GM12875 (cell line): ENCODE measurements around the gene IRAK1.

Experiments used
- H3K4me3 ChIP-seq: one replicate; pipeline ENCODE4 v1.5.1; 2011; ENCODE audit warnings: low read depth, low read length, control low read depth
- TF ChIP-seq, protein P1 (sequence below): IDR thresholded peaks from 2 replicates; pipeline ENCODE4 v1.5.1; 2011; ENCODE audit warnings: low read depth, mild to moderate bottlenecking, control low read depth, inconsistent platforms, low read length, moderate library complexity, borderline replicate concordance; ENCODE audit not compliant: insufficient read depth

Gene IRAK1

DNA sequence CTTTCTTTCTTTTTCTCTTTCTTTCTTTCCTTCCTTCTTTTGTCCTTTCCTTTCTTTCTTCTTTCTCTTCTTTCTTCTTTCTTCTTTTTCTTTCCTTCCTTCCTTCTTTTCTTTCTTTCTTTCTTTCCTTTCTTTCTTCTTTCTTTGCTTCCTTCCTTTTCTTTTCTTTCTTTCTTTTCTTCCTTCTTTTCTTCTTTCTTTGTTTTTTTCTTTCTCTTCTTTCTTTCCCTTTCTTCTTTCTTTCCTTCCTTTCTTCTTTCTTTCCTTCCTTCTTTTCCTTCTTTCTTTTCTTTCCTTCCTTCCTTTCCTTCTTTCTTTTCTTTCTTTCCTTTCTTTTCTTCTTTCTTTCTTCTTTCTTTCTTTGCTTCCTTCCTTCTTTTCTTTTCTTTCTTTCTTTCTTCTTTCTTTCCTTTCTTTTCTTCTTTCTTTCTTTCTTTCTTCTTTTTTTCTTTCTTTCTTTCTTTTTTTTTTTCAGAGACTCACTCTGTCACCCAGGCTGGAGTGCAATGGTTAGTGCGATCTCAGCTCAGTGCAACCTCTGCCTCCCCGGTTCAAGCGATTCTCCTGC lies 28.6 kb downstream of the IRAK1 start:
- H3K4me3 ChIP-seq, result no peak overlapping the region
- TF ChIP-seq, protein P1, sequence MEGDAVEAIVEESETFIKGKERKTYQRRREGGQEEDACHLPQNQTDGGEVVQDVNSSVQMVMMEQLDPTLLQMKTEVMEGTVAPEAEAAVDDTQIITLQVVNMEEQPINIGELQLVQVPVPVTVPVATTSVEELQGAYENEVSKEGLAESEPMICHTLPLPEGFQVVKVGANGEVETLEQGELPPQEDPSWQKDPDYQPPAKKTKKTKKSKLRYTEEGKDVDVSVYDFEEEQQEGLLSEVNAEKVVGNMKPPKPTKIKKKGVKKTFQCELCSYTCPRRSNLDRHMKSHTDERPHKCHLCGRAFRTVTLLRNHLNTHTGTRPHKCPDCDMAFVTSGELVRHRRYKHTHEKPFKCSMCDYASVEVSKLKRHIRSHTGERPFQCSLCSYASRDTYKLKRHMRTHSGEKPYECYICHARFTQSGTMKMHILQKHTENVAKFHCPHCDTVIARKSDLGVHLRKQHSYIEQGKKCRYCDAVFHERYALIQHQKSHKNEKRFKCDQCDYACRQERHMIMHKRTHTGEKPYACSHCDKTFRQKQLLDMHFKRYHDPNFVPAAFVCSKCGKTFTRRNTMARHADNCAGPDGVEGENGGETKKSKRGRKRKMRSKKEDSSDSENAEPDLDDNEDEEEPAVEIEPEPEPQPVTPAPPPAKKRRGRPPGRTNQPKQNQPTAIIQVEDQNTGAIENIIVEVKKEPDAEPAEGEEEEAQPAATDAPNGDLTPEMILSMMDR, result no peak

DNA sequence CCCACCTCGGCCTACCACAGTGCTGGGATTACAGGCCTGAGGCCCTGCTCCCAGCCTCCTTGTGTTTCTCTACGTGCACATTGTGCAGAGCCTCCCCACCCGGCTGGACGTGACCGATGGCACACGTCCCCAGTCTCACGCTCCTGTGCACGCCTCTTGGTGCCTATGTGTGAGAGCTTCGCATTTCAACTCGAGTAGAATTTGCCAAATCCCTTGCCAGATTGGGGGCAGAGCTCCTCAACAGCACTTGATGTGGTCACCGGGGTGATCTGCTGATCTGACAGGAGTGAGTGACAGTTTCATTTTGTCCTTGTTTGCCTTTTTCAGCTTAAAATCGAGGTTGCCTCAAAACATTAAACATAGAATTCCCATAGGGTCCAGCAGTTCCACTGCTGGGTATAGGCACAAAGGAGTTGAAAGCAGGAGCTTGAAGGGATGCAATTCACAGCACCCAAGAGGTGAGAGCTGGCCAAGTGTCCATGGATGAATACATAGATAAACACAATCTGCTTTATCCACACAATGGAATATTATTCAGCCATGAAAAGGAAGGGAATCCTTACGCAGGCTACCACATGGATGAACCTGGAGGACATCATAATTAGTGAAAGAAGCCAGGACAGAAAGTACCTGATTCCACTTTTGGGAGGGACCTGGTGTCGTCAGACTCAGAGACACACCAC lies 29.6 kb downstream of the IRAK1 start:
- no peak overlapping the region for H3K4me3 ChIP-seq
- TF ChIP-seq, protein P1, result no peak

GRCh38 chrX:153988493-153988892 lies 31.2 kb downstream of the IRAK1 start:
- TF ChIP-seq, protein P1, result no peak
- no peak overlapping the region for H3K4me3 ChIP-seq

DNA sequence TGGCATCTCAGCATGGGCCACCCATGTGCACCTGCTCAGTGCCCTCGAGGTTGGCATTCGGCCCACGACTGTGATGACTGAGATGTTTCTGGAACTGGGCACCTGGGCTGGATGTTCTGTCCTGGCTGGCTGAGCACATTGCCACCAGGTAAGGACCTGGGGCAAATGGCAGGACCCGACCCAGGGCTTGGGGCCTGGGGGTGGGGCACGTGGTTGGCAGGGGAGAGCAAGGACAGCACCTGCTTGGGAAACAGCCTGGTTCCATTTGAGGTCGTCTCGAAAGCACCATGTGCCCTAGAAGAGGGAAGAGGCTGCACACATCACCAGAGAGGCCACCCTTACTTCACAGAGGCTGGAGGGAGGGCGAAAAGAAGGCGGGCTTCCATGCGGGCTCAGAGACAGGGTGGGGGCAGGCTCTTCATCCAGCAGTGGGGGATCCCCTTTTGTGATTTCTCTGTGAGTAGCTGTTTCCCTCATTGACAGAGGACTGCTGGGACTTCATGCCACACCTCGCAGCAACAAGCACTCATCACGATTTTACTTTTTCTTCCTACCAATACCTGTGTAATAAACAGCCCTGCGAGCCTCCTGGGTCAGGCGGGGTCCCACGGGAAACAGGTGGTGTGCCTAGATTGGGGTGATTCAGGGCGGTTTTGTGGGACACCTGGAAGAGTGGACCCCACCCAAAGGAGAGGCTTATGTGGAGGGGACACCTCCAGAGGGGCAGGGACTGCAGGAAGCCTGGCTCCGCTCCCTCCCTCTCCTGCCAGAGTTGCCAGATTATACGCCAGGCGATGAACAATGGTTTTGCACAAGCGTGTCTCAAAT lies 35.1 kb downstream of the IRAK1 start:
- no peak overlapping the region for H3K4me3 ChIP-seq
- TF ChIP-seq, protein P1, result no peak

- TF ChIP-seq, protein P1, result no peak
- no peak overlapping the region for H3K4me3 ChIP-seq
These were observed 36.3 kb downstream of the IRAK1 start for GRCh38 chrX:153983321-153983801.

DNA sequence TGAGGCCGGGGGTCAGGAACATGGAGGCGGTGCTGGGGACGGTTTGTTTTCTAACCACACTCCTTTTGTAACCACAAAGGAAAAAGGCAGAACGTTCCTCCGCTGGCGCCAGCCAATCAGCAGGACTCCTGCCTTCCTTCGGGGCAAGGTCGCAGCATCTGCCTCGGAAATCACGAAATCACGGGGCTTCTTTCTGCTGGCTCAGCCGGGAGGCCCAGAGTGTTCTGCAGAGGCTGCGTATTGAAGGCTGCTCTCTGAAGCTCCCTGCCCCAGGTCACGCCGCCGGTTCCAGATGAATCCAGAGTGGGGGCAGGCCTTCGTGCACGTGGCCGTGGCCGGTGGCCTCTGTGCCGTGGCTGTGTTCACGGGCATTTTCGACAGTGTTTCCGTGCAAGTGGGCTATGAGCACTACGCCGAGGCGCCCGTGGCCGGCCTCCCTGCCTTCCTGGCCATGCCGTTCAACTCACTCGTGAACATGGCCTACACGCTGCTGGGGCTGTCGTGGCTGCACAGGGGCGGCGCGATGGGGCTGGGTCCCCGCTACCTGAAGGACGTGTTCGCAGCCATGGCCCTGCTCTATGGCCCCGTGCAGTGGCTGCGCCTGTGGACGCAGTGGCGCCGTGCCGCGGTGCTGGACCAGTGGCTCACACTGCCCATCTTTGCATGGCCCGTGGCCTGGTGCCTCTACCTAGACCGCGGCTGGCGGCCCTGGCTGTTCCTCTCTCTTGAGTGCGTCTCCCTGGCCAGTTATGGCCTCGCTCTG lies 37.8 kb downstream of the IRAK1 start:
- no peak overlapping the region for H3K4me3 ChIP-seq
- TF ChIP-seq, protein P1, result no peak
